KOPT-K1 (cell line): Measurements from ENCODE around the gene DNAJB5.
"Not testable (repeated sequence)": the region's sequence is repeated elsewhere in the genome, so short reads cannot be mapped to it uniquely, and the experiment has no call there.

Experiments used
- H3K27ac ChIP-seq: fragments of 200-600 bp; sonication (generic); 2 replicates; pipeline ENCODE4 v1.5.1; 2016; ENCODE audit warnings: antibody characterized with exemption, mild to moderate bottlenecking, low read depth, low read length; ENCODE audit not compliant: poor library complexity, severe bottlenecking
- H3K36me3 ChIP-seq: fragments of 200-600 bp; sonication (generic); 2 replicates; pipeline ENCODE4 v1.5.1; 2017; ENCODE audit warnings: antibody characterized with exemption, mild to moderate bottlenecking, low read length, moderate library complexity; ENCODE audit not compliant: insufficient read depth
- H3K9me3 ChIP-seq: fragments of 200-600 bp; sonication (generic); 2 replicates; pipeline ENCODE4 v1.5.1; 2017; ENCODE audit warnings: antibody characterized with exemption, low read length, mild to moderate bottlenecking; ENCODE audit not compliant: insufficient read depth, poor library complexity, severe bottlenecking

Gene DNAJB5

GRCh38 chr9:34989003-34989945, at the start of gene DNAJB5:
DNAJB5 (plus strand) TSS chr9:34989745; CDS start chr9:34990631, 886 bp downstream.
- Histone ChIP-seq H3K36me3 (no peaks in the 10 kb centered on the region), H3K27ac (peak within 1 kb of the TSS; percentile 65), H3K9me3 (no peaks in the 10 kb centered on the region)

GRCh38 chr9:34939989-34940388, 49.6 kb upstream of the DNAJB5 start:
- not testable (repeated sequence) for H3K27ac ChIP-seq, H3K36me3 ChIP-seq, H3K9me3 ChIP-seq

- H3K36me3 ChIP-seq = no peaks in the 10 kb centered on the region
These were observed 41.1 kb upstream of the DNAJB5 start for GRCh38 chr9:34948451-34948850.

GRCh38 chr9:34954225-34954624, 35.3 kb upstream of the DNAJB5 start:
- Histone ChIP-seq H3K36me3 (no peaks in the 10 kb centered on the region), H3K27ac (no peak overlapping the region), H3K9me3 (no peaks in the 10 kb centered on the region)

More at GRCh38 chr9:34948451-34948850, 41.1 kb upstream of the DNAJB5 start:
- Histone ChIP-seq H3K27ac (no peak overlapping the region), H3K9me3 (no peaks in the 10 kb centered on the region)

- not testable (repeated sequence) for H3K9me3 ChIP-seq, H3K27ac ChIP-seq, H3K36me3 ChIP-seq
These were observed 33.5 kb upstream of the DNAJB5 start for GRCh38 chr9:34956066-34956465.

GRCh38 chr9:34956648-34957047, 32.9 kb upstream of the DNAJB5 start:
- H3K27ac ChIP-seq = no peak overlapping the region
- no peaks in the 10 kb centered on the region for H3K9me3 ChIP-seq
- no peaks in the 10 kb centered on the region for H3K36me3 ChIP-seq

GRCh38 chr9:34957492-34958410, 31.8 kb upstream of the DNAJB5 start, which contains the start of gene PHF24:
PHF24 (plus strand) TSS chr9:34958285; CDS start chr9:34971299, 13,014 bp downstream.
- Histone ChIP-seq H3K9me3 (no peaks in the 10 kb centered on the region), H3K36me3 (no peaks in the 10 kb centered on the region)

GRCh38 chr9:34958411-34958982, 31.0 kb upstream of the DNAJB5 start:
- no peaks in the 10 kb centered on the region for H3K36me3 ChIP-seq
- no peak overlapping the region for H3K27ac ChIP-seq
- H3K9me3 ChIP-seq = no peaks in the 10 kb centered on the region

More at GRCh38 chr9:34957492-34958410, 31.8 kb upstream of the DNAJB5 start, which contains the start of gene PHF24:
- no peak within 1 kb of the TSS for H3K27ac ChIP-seq

GRCh38 chr9:34959461-34959860, 30.1 kb upstream of the DNAJB5 start:
- Histone ChIP-seq H3K9me3 (no peaks in the 10 kb centered on the region), H3K27ac (no peak overlapping the region), H3K36me3 (no peaks in the 10 kb centered on the region)

GRCh38 chr9:34961574-34962490, 27.7 kb upstream of the DNAJB5 start:
- Histone ChIP-seq H3K27ac (no peak overlapping the region), H3K9me3 (no peaks in the 10 kb centered on the region), H3K36me3 (no peaks in the 10 kb centered on the region)

- no peaks in the 10 kb centered on the region for H3K9me3 ChIP-seq
- H3K27ac ChIP-seq = no peak overlapping the region
- no peaks in the 10 kb centered on the region for H3K36me3 ChIP-seq
These were observed 27.0 kb upstream of the DNAJB5 start for GRCh38 chr9:34962546-34962945.

- Histone ChIP-seq H3K36me3 (no peaks in the 10 kb centered on the region), H3K9me3 (no peaks in the 10 kb centered on the region), H3K27ac (no peak overlapping the region)
These were observed 26.0 kb upstream of the DNAJB5 start for GRCh38 chr9:34963552-34963951.

GRCh38 chr9:34964458-34964857, 25.1 kb upstream of the DNAJB5 start:
- Histone ChIP-seq H3K9me3 (no peaks in the 10 kb centered on the region), H3K36me3 (no peaks in the 10 kb centered on the region), H3K27ac (no peak overlapping the region)
